HCT116 (cell line): Measurements from ENCODE around the gene P4HB. TPM values are rescaled to one million over a fixed set of nuclear protein-coding genes. Genes with fewer than 3 reads are reported as not detected.

Experiments used
- ATAC-seq: fragments of 200-7000 bp; cut with Tn5 transposase; 2 replicates; pipeline ENCODE4 v1.9.1; 2020; ENCODE audit warnings: mild to moderate bottlenecking, moderate library complexity
- BruUV-seq: library from RNA; stranded (reverse); fragments of 400-500 nt; replicated peaks from 2 replicates; lab custom pipeline; 2021; lab: Mats Ljungman, UMichigan
- CTCF ChIA-PET: fragments of 300-600 bp; sonication (Branson Sonifier 250); formaldehyde crosslinking; loops from one replicate; lab custom pipeline; 2021; ENCODE audit warnings: antibody characterized with exemption; lab: Charles Lee
- POLR2A ChIA-PET: fragments of 300-600, 350-600 bp; sonication (Branson Sonifier 250); formaldehyde crosslinking; loops from one replicate; lab custom pipeline; 2021; ENCODE audit warnings: antibody characterized with exemption; lab: Charles Lee
- RAD21 ChIA-PET, 2 experiments: fragments of 300-600 bp; sonication (Branson Sonifier 250); formaldehyde crosslinking; loops; one replicate each; lab custom pipeline; 2023; ENCODE audit warnings: low total read pairs in 2 of 2; ENCODE audit not compliant: uncharacterized antibody in 2 of 2, unreplicated experiment in 2 of 2, low non-redundant PET in 1 of 2; lab: Charles Lee
- DNase-seq: peaks from one replicate; pipeline ENCODE4 v3.0.0-alpha.2; 2010; ENCODE audit warnings: low read depth, low spot score
- H2AFZ ChIP-seq: fragments of 200-600 bp; shearing (Covaris generic), sonication (generic); 2 replicates; pipeline ENCODE4 v1.6.1; 2017; ENCODE audit warnings: low read depth, mixed run types, mixed read lengths, antibody characterized with exemption, low read length; ENCODE audit not compliant: poor library complexity, severe bottlenecking
- H3K27ac ChIP-seq: 2 replicates; pipeline ENCODE4 v1.5.1; 2012; ENCODE audit warnings: low read depth, low read length
- H3K27me3 ChIP-seq: fragments of 200-600 bp; sonication (generic); 2 replicates; pipeline ENCODE4 v1.6.1; 2016; ENCODE audit warnings: mixed run types, low read length, mixed read lengths; ENCODE audit not compliant: insufficient read depth
- H3K36me3 ChIP-seq, 2 experiments: fragments of 200-500 bp in 1 of 2; fragments of 200-600 bp in 1 of 2; sonication (Bioruptor generic) in 1 of 2; sonication (generic) in 1 of 2; 2 replicates each; pipeline versions ENCODE4 v1.5.1 to v1.6.1; 2014 to 2016; ENCODE audit warnings: low read length in 2 of 2, inconsistent platforms in 1 of 2, mixed read lengths in 1 of 2, mixed run types in 1 of 2; ENCODE audit not compliant: insufficient read depth in 2 of 2, control insufficient read depth in 1 of 2
- H3K4me1 ChIP-seq, 2 experiments: fragments of 200-600 bp in 1 of 2; sonication (generic) in 1 of 2; 2 replicates each; pipeline versions ENCODE4 v1.5.1 to v1.6.1; 2012 to 2017; ENCODE audit warnings: low read length in 2 of 2, inconsistent platforms in 1 of 2, mild to moderate bottlenecking in 1 of 2, mixed read lengths in 1 of 2, mixed run types in 1 of 2, moderate library complexity in 1 of 2; ENCODE audit not compliant: insufficient read depth in 2 of 2, control insufficient read depth in 1 of 2
- H3K4me2 ChIP-seq: fragments of 200-600 bp; sonication (generic); 2 replicates; pipeline ENCODE4 v1.6.1; 2017; ENCODE audit warnings: mixed run types, low read length, mixed read lengths
- H3K4me3 ChIP-seq, 2 experiments: fragments of 200-600 bp in 1 of 2; sonication (generic) in 1 of 2; replicated peaks in 1 of 2; 2 replicates each; pipeline ENCODE4 v1.5.1; 2011 to 2016; ENCODE audit warnings: low read length in 2 of 2, control low read depth in 1 of 2, low read depth in 1 of 2, mild to moderate bottlenecking in 1 of 2, mixed read lengths in 1 of 2, mixed run types in 1 of 2
- H3K79me2 ChIP-seq: fragments of 200-600 bp; sonication (generic); 2 replicates; pipeline ENCODE4 v1.6.1; 2017; ENCODE audit warnings: mild to moderate bottlenecking, mixed run types, low read length, moderate library complexity, mixed read lengths; ENCODE audit not compliant: insufficient read depth
- H3K9ac ChIP-seq: fragments of 200-600 bp; sonication (generic); 2 replicates; pipeline ENCODE4 v1.6.1; 2016; ENCODE audit warnings: low read length, mixed read lengths
- H3K9me2 ChIP-seq: fragments of 200-600 bp; sonication (generic), shearing (Covaris generic); 2 replicates; pipeline ENCODE4 v1.6.1; 2017; ENCODE audit warnings: mixed run types, mild to moderate bottlenecking, moderate library complexity; ENCODE audit not compliant: insufficient read depth
- H3K9me3 ChIP-seq, 2 experiments: fragments of 200-500 bp in 1 of 2; fragments of 200-600 bp in 1 of 2; sonication (Bioruptor generic) in 1 of 2; sonication (generic) in 1 of 2; 2 replicates each; pipeline ENCODE4 v1.6.1; 2014 to 2017; ENCODE audit warnings: low read length in 2 of 2, mixed read lengths in 2 of 2, inconsistent platforms in 1 of 2, low read depth in 1 of 2, mild to moderate bottlenecking in 1 of 2, mixed run types in 1 of 2, moderate library complexity in 1 of 2; ENCODE audit not compliant: control insufficient read depth in 1 of 2, insufficient read depth in 1 of 2
- H4K20me1 ChIP-seq: fragments of 200-600 bp; sonication (generic), shearing (Covaris generic); 2 replicates; pipeline ENCODE4 v1.6.1; 2017; ENCODE audit warnings: mixed run types, mild to moderate bottlenecking, moderate library complexity; ENCODE audit not compliant: insufficient read depth
- EGR1 ChIP-seq: IDR thresholded peaks from 2 replicates; pipeline ENCODE4 v1.6.1; 2012; ENCODE audit warnings: low read depth
- TCF7L2 ChIP-seq: IDR thresholded peaks from 2 replicates; pipeline ENCODE4 v1.7.0; 2011; ENCODE audit warnings: borderline replicate concordance, inconsistent platforms; ENCODE audit not compliant: insufficient read depth, insufficient read length; ENCODE audit errors: extremely low read depth
- ZFX ChIP-seq: fragments of 450-650 bp; IDR thresholded peaks from 2 replicates; pipeline ENCODE4 v1.6.1; 2017
- intact Hi-C: fragments of 100-400 bp; cut with micrococcal nuclease; formaldehyde crosslinking; loops from 2 replicates; pipeline ENCODE4 v1.10.0; 2022
- total RNA-seq: library from RNA; stranded (reverse); gene quantifications from one replicate; pipeline ENCODE4 v1.2.1, GENCODE V29; 2021; ENCODE audit not compliant: unreplicated experiment
- TF ChIP-seq, protein P1 (sequence below), 3 experiments: fragments of 200-600 bp in 1 of 3; sonication (generic) in 1 of 3; IDR thresholded peaks in 2 of 3; conservative IDR thresholded peaks in 1 of 3; 2 replicates each; pipeline ENCODE4 v1.5.1; 2012 to 2017; ENCODE audit warnings: low read depth in 2 of 3, low read length in 2 of 3, antibody characterized with exemption in 1 of 3, borderline replicate concordance in 1 of 3, control low read depth in 1 of 3, mild to moderate bottlenecking in 1 of 3, mixed read lengths in 1 of 3, mixed run types in 1 of 3, moderate library complexity in 1 of 3; ENCODE audit not compliant: insufficient read depth in 1 of 3

P4HB gene
- total RNA-seq, 1 experiment from 2014 or later: 1,043 TPM

- peak overlapping the region; percentile 16; the same call in 1 of the 2 replicates for H3K27ac ChIP-seq
- ChIA-PET RAD21 (no interaction called here), CTCF (no interaction called here), POLR2A (interaction anchor here (0.9 to 1.3 kb wide), 3 partner anchors 12 to 17 kb away, joined by 3 read pairs; no protein-coding TSS in a partner anchor)
- no peak for TF ChIP-seq ZFX
- TF ChIP-seq TCF7L2: no peak
- H3K27me3 ChIP-seq: no peaks in the 10 kb centered on the region
- H3K36me3 ChIP-seq: peaks cover 38 to 88% of the 10 kb centered on the region in 2 experiments
- peaks cover 88% of the 10 kb centered on the region for H3K79me2 ChIP-seq
- peaks cover 7% of the 10 kb centered on the region; the same call in 1 of the 2 replicates for H4K20me1 ChIP-seq
- BruUV-seq: no TSS peak
- H3K4me3 ChIP-seq: no peak overlapping the region
- intact Hi-C loops: no loop called here
- no peak overlapping the region for H2AFZ ChIP-seq
- H3K9me3 ChIP-seq: no peaks in the 10 kb centered on the region
- peaks cover 2 to 17% of the 10 kb centered on the region in 2 experiments for H3K4me1 ChIP-seq
- ATAC-seq: peak; percentile 23
- no peaks in the 10 kb centered on the region for H3K9me2 ChIP-seq
- no peak overlapping the region for H3K9ac ChIP-seq
- H3K4me2 ChIP-seq: no peak overlapping the region
- DNase-seq: no peak
Observed at GRCh38 chr17:81884520-81884919, 24.2 kb upstream of the P4HB start.

GRCh38 chr17:81879121-81879520, 18.8 kb upstream of the P4HB start:
- Histone ChIP-seq H4K20me1 (peaks cover 4% of the 10 kb centered on the region), H3K9me2 (no peaks in the 10 kb centered on the region), H3K27me3 (no peaks in the 10 kb centered on the region), H3K27ac (no peak overlapping the region), H3K4me2 (no peak overlapping the region), H3K9me3 (no peaks in the 10 kb centered on the region), H3K9ac (no peak overlapping the region), H3K4me1 (peaks cover 0 to 4% of the 10 kb centered on the region in 2 experiments; a peak in 2 of 4 replicates), H3K79me2 (peaks cover 43% of the 10 kb centered on the region), H3K36me3 (peaks cover 13 to 54% of the 10 kb centered on the region in 2 experiments), H3K4me3 (no peak overlapping the region), H2AFZ (no peak overlapping the region)
- ChIA-PET POLR2A (no interaction called here), CTCF (no interaction called here), RAD21 (no interaction called here)
- ATAC-seq: no peak; the same call in 1 of the 2 replicates
- no peak for DNase-seq
- TF ChIP-seq, protein P1, sequence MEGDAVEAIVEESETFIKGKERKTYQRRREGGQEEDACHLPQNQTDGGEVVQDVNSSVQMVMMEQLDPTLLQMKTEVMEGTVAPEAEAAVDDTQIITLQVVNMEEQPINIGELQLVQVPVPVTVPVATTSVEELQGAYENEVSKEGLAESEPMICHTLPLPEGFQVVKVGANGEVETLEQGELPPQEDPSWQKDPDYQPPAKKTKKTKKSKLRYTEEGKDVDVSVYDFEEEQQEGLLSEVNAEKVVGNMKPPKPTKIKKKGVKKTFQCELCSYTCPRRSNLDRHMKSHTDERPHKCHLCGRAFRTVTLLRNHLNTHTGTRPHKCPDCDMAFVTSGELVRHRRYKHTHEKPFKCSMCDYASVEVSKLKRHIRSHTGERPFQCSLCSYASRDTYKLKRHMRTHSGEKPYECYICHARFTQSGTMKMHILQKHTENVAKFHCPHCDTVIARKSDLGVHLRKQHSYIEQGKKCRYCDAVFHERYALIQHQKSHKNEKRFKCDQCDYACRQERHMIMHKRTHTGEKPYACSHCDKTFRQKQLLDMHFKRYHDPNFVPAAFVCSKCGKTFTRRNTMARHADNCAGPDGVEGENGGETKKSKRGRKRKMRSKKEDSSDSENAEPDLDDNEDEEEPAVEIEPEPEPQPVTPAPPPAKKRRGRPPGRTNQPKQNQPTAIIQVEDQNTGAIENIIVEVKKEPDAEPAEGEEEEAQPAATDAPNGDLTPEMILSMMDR (IDR thresholded peaks at IDR 0.05 in 2 of 3, conservative IDR thresholded peaks at IDR 0.05 in 1 of 3; ENCODE audit: borderline replicate concordance in 1 of 3, insufficient read depth in 1 of 3, low read depth in 2 of 3, low read length in 2 of 3): 0 out of 6 replicates have a peak, but pooled peaks of 1 of the 3 experiments have one; percentile 9
- TF ChIP-seq EGR1: no peak
- BruUV-seq: no TSS peak
- intact Hi-C loops: no loop called here
